NT2/D1 (cell line): ENCODE measurements around the gene GATA1.

Experiments
- DNase-seq: peaks from one replicate; pipeline ENCODE4 v3.0.0-alpha.2; 2011; ENCODE audit warnings: low read depth, low spot score
- H3K27me3 ChIP-seq: 2 replicates; pipeline ENCODE4 v1.6.0; 2011; ENCODE audit warnings: mild to moderate bottlenecking; ENCODE audit not compliant: insufficient read length, insufficient read depth
- H3K36me3 ChIP-seq: 2 replicates; pipeline ENCODE4 v1.6.1; 2011; ENCODE audit warnings: mild to moderate bottlenecking, low read length, mixed read lengths; ENCODE audit not compliant: insufficient read depth, insufficient read length
- H3K4me1 ChIP-seq: 2 replicates; pipeline ENCODE4 v1.5.1; 2011; ENCODE audit not compliant: insufficient read depth, insufficient read length
- H3K4me3 ChIP-seq: 2 replicates; pipeline ENCODE4 v1.5.1; 2011; ENCODE audit warnings: low read depth; ENCODE audit not compliant: insufficient read length
- H3K9ac ChIP-seq: 2 replicates; pipeline ENCODE4 v1.6.0; 2011; ENCODE audit warnings: low read depth; ENCODE audit not compliant: insufficient read length
- H3K9me3 ChIP-seq: 2 replicates; pipeline ENCODE4 v1.5.1; 2011; ENCODE audit warnings: mild to moderate bottlenecking, low read length; ENCODE audit not compliant: insufficient read depth
- SUZ12 ChIP-seq: IDR thresholded peaks from 2 replicates; pipeline ENCODE4 v1.6.1; 2011; ENCODE audit not compliant: insufficient read length, insufficient read depth; ENCODE audit errors: extremely low read depth
- YY1 ChIP-seq: IDR thresholded peaks from 2 replicates; pipeline ENCODE4 v1.6.1; 2011; ENCODE audit not compliant: insufficient read length, insufficient read depth
- ZNF274 ChIP-seq: IDR thresholded peaks from 2 replicates; pipeline ENCODE4 v1.6.1; 2011; ENCODE audit warnings: mild to moderate bottlenecking, low read depth, low read length

Gene GATA1

GRCh38 chrX:48772602-48773001 lies 13.8 kb upstream of the GATA1 start:
- TF ChIP-seq SUZ12: no peak
- no peak for TF ChIP-seq ZNF274
- TF ChIP-seq YY1: no peak
- peaks cover 1% of the 10 kb centered on the region for H3K4me1 ChIP-seq
- no peak for DNase-seq
- no peaks in the 10 kb centered on the region for H3K9me3 ChIP-seq
- H3K36me3 ChIP-seq: no peaks in the 10 kb centered on the region
- no peak overlapping the region for H3K4me3 ChIP-seq
- no peak overlapping the region for H3K9ac ChIP-seq
- no peaks in the 10 kb centered on the region for H3K27me3 ChIP-seq

DNA sequence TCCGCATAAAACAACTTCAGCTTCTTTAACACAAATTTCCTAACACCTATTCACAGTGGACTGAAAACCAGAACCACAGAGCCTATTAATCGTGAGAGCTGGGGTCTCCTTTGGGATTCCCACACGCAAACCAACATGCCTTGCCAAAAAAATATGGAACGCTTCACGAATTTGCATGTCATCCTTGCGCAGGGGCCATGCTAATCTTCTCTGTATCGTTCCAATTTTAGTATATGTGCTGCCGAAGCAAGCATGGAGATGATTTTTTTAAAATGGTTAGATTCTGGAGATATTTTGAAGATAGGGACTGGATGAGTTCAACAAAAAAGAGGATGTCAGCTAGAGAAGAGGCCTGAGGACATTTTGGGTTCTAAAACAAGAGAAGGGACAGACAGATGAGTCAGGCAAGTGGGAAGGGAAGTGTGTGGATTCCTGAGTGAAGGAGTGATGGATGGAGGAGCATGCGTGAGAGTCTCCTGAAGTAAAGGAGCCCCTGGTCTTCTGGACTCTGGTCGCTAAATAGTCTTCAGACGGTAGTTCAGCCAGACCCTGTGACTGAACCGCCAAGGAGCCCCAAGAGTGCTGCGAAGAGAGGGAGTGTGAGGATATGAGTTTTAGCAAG lies 9.5 kb upstream of the GATA1 start:
- no peaks in the 10 kb centered on the region for H3K36me3 ChIP-seq
- TF ChIP-seq ZNF274: no peak
- TF ChIP-seq SUZ12: no peak
- no peak for TF ChIP-seq YY1
- H3K4me1 ChIP-seq: peaks cover 1% of the 10 kb centered on the region
- DNase-seq: no peak
- no peak overlapping the region for H3K9ac ChIP-seq
- H3K9me3 ChIP-seq: no peaks in the 10 kb centered on the region
- H3K27me3 ChIP-seq: no peaks in the 10 kb centered on the region
- H3K4me3 ChIP-seq: no peak overlapping the region

- Histone ChIP-seq H3K36me3 (no peaks in the 10 kb centered on the region), H3K27me3 (no peaks in the 10 kb centered on the region), H3K4me1 (peaks cover 1% of the 10 kb centered on the region), H3K9ac (no peak overlapping the region), H3K9me3 (no peaks in the 10 kb centered on the region), H3K4me3 (no peak overlapping the region)
- no peak for TF ChIP-seq ZNF274
- no peak for TF ChIP-seq SUZ12
- TF ChIP-seq YY1: no peak
- DNase-seq: no peak
Measured at GRCh38 chrX:48779399-48779798, 7.0 kb upstream of the GATA1 start.

- no peak for TF ChIP-seq ZNF274
- no peak for TF ChIP-seq SUZ12
- no peak for TF ChIP-seq YY1
- Histone ChIP-seq H3K36me3 (no peaks in the 10 kb centered on the region), H3K27me3 (no peaks in the 10 kb centered on the region), H3K4me3 (no peak overlapping the region), H3K4me1 (no peaks in the 10 kb centered on the region), H3K9ac (no peak overlapping the region), H3K9me3 (no peaks in the 10 kb centered on the region)
- DNase-seq: no peak
Measured at GRCh38 chrX:48781705-48782104, 4.7 kb upstream of the GATA1 start.

DNA sequence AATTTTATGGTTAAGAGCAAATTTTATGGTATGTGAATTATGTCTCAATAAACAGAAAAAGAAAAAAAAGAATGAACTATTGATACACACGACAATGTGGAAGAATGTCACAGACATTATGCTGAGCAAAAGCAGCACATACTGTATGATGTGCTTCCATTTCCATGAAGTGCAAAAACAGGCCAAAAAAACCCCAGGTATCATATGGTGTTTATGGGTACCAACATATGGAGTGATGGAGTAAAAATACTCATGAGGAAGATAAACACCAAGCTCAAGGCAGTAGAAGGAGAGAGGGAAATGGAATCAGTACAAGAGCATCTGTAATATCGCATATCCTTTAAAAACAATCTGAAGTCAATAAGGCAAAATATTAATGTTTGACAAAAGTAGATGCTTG lies 4.2 kb upstream of the GATA1 start:
- H3K4me1 ChIP-seq: no peaks in the 10 kb centered on the region
- no peaks in the 10 kb centered on the region for H3K27me3 ChIP-seq
- H3K36me3 ChIP-seq: no peaks in the 10 kb centered on the region
- DNase-seq: no peak
- no peak for TF ChIP-seq ZNF274
- TF ChIP-seq YY1: no peak
- TF ChIP-seq SUZ12: no peak
- H3K9ac ChIP-seq: no peak overlapping the region
- no peaks in the 10 kb centered on the region for H3K9me3 ChIP-seq
- H3K4me3 ChIP-seq: no peak overlapping the region

DNA sequence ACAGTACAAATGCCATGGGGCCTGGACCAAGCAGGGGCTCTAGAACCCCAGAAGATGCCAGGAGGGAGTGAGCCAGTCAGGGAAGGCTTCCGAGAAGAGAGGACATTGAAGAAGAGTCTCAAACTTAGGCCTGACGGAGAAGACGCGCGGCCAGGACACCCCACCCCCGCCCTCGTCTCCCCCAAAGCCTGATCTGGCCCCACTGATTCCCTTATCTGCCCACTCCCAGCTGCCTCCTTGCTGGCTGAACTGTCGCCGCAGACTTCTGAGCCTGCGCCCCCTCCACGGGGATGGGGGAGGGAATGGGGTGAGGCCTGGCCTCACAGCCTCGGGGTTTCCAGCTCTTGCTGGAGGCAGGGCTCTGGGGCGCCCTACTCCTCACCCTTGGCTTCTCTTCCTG lies 3.6 kb upstream of the GATA1 start:
- Histone ChIP-seq H3K9ac (no peak overlapping the region), H3K27me3 (no peaks in the 10 kb centered on the region), H3K9me3 (no peaks in the 10 kb centered on the region), H3K4me1 (no peaks in the 10 kb centered on the region), H3K36me3 (no peaks in the 10 kb centered on the region), H3K4me3 (no peak overlapping the region)
- no peak for DNase-seq
- TF ChIP-seq YY1: no peak
- no peak for TF ChIP-seq SUZ12
- no peak for TF ChIP-seq ZNF274

DNA sequence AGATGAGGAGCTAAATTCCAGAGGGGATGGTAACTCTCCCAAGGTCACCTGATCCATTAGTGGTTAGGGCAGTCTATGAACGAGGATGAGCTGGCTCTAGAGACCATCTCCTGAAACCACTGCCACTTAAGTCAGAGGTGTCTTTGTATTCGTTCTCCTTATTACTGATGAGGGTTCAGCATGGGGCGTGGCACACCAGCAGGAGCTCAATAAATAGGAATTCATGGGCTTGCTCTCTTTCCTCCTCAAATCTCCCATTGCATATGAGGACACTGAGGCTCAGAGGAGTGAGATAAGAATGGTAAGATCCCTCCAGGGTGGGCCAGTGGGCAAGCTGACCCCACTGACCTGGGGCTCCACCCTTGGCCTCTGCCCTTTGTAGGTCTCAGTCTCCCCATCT lies 1.7 kb upstream of the GATA1 start:
- DNase-seq: no peak
- no peaks in the 10 kb centered on the region for H3K4me1 ChIP-seq
- no peaks in the 10 kb centered on the region for H3K36me3 ChIP-seq
- H3K9me3 ChIP-seq: no peaks in the 10 kb centered on the region
- no peaks in the 10 kb centered on the region for H3K27me3 ChIP-seq
- H3K9ac ChIP-seq: no peak overlapping the region
- TF ChIP-seq SUZ12 (no peak), ZNF274 (no peak), YY1 (no peak)
- H3K4me3 ChIP-seq: no peak overlapping the region
